NCI-H2196 (cell line): ENCODE measurements around the gene RHEX.
"Not testable (repeated sequence)": the region's sequence is repeated elsewhere in the genome, so short reads cannot be mapped to it uniquely, and the experiment has no call there.

Source experiments
- DNase-seq: peaks from one replicate; lab custom pipeline; 2025; ENCODE audit not compliant: unreplicated experiment; lab: John Stamatoyannopoulos, UW

The RHEX gene

GRCh38 chr1:206030191-206030590 is 22.8 kb upstream of the RHEX start:
- no peak for DNase-seq

DNA sequence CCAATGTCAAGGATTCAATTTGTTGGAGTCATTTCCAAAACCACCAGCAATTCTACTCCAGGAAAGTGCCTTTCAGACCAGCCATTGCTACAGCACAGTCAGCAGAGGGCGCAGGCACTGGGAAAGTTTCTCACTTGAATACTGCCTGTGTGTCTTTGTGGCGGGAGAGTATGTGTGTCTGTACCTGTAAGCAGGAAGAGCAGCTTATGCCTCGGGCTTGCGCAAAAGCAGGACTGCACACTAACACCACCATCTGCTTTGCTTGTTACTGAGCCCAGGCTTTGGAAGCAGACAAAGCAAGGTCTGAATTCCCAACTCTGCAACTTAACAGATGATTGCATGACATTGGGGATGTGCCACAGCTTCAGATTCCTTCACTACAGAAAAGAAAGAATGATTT is 22.3 kb upstream of the RHEX start:
- DNase-seq, result peak; percentile 79

- DNase-seq, result no peak
Measured at GRCh38 chr1:206032380-206033140, 20.4 kb upstream of the RHEX start.

DNA sequence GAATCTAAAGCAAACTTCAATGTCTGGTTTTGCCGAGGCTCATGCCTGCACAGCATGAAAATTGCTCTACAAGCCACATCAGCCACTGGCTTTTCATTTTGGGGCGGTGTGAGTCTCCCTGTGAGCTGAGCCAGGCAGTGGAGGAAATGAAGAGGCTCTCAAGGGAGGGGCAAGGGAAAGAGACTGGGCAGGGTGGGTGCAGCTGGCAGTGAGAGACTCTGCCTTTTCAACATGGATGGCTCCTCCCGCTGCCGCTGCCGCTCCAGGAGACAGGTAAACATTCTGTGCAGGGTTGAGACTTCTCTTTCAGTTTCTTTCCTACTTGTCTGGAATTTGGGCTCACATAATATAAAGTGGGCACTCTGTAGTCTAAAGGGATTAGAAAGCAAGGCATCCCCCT is 17.9 kb upstream of the RHEX start:
- peak; percentile 29 for DNase-seq

GRCh38 chr1:206036663-206037455 is 16.1 kb upstream of the RHEX start:
- no peak for DNase-seq

DNA sequence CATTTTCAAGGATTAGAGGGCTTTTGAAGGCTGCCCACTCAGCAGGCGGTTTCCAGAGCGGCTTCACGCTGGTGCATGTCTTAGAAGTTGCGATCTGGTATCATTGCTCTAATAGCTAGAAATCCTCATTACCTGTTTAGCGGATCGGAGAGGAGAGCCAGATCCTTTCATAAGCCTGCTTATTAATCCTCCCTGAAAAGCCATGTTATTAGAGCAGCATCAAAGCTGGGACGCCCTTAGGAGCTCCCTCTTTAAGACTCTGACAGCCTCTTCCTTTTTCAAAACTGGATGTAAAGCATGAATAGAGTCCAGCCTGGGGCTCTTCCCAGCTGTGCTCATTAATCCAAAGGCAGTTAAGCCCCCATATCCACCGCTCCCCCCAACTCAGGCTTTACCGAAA is 15.4 kb upstream of the RHEX start:
- no peak for DNase-seq

DNA sequence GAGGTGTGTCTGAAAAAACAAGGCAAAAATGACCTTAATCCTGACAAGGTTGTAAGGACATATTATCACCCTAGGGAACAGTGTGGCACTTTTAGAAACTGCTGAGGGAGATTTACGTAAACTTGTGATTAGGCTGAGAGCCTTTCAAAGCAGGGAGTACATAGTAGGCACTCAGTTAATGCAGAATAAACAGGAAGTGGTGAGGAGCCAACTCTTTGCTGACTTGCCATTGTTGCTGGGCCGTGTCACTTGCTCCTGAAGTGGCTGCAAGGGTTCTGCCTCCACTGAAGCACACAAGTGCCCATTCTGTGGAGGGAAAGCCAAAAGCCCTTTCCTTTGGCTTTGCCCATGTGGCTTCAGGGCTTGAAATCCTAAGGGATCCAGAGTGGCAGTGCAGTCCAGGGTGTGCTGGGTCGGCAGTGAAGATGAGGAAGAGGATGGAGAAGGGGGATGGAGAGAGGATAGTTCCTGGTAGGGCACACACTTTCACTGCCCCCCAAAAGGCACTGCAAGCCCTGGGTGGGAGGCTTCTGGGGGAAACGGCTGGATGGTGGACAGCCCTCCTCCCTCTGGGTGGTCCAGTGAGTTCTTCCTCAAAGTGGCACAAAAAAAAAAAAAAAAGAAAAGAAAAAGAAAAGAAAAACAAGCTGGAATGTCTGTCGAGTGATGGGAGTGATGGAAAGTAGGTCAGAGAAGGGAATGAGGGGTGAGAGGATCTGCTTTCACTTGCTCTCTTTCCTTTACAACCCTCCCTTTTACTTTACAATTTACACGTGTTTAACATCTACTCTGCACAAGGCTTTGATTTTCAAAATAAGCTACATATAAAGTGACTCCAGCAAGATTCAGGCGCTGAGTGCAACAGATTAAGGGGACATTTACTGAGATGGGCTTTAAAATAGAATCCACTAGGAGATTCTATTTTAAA is 13.7 kb upstream of the RHEX start:
- no peak for DNase-seq

DNA sequence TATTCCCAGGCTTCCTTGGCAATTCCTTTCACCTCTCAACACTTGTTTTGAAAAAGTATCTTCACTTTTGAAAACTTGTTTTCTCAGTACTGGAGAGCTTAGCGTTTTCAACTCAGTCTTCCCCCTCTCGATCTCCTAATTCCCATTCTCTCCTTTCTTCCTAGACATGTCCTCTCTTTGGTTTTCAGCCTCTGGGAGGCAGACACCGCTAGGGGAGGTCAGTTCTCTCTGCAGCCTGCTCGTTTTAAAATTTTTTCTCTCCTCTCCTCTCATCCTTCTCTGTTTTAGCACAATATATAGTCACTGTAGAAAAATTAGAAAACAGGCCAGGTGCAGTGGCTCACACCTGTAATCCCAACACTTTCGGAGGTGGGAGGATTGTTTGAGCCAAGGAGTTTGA is 12.6 kb upstream of the RHEX start:
- DNase-seq, result no peak

GRCh38 chr1:206041640-206042039 is 11.3 kb upstream of the RHEX start:
- no peak for DNase-seq

- no peak for DNase-seq
Measured at GRCh38 chr1:206047271-206047670, 5.7 kb upstream of the RHEX start.

- no peak for DNase-seq
Measured at GRCh38 chr1:206048582-206048981, 4.4 kb upstream of the RHEX start.

DNA sequence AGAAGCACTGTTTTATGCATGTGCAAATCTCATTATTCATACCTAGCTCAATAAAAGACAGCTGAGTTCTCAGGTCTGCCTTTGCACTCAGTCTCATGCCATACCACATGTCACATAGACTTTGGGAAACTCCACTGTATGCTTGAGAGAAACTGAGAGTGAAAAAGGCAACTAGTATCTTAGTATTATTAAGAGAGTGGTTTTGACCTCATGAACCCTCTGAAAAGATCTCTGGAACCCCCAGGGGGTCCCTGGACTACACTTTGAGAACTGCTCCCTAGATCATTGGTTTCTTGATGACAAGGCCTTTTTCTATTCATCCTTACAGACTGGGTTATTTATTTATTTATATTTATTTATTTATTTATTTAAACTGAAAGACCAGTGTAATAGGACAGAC is 3.7 kb upstream of the RHEX start:
- DNase-seq, result no peak

- DNase-seq, result no peak
Measured at GRCh38 chr1:206049919-206050600, 2.9 kb upstream of the RHEX start.

- peak; percentile 29 for DNase-seq
Measured at GRCh38 chr1:206050655-206051235, 2.2 kb upstream of the RHEX start.

DNA sequence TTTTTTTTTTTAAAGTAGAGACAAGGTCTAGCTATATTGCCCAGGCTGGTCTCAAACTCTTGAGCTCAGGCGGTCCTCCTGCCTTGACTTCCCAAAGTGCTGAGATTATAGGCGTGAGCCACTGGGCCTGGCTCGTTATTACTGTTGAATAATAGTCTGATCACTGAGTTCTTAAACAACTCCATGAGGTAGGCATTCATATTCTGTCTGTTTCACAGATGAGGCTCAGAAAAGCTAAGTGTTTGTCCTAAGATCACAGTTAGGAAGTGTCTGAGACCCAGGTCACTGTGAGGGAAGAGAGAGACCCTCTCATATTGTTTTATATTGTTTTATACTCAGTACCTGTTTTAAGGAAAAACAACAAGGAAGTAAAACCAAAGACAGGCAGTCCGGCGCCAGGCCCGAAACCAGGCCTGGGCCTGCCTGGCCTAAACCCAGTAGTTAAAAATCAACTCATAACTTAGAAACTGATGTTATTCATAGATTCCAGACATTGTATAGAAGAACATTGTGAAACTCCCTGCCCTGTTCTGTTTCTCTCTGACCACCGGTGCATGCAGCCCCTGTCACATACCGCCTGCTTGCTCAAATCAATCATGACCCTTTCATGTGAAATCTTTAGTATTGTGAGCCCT is 625 bp upstream of the RHEX start:
- not testable (repeated sequence) for DNase-seq

DNA sequence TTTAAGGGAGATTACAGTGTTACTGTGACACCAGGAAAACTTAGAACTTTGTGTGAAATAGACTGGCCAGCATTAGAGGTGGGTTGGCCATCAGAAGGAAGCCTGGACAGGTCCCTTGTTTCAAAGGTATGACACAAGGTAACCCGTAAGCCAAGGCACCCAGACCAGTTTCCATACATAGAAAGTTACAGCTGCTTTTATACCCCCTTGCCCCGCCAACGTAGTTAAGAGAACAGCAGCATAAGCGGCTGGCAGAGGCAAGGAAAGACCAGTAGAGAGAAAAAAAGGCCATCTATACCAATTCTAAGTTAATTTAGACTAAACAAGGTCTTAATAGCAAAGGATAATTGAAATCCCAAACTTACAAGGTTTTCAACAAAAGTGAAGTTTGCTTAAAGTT is 643 bp downstream of the RHEX start:
- not testable (repeated sequence) for DNase-seq

DNA sequence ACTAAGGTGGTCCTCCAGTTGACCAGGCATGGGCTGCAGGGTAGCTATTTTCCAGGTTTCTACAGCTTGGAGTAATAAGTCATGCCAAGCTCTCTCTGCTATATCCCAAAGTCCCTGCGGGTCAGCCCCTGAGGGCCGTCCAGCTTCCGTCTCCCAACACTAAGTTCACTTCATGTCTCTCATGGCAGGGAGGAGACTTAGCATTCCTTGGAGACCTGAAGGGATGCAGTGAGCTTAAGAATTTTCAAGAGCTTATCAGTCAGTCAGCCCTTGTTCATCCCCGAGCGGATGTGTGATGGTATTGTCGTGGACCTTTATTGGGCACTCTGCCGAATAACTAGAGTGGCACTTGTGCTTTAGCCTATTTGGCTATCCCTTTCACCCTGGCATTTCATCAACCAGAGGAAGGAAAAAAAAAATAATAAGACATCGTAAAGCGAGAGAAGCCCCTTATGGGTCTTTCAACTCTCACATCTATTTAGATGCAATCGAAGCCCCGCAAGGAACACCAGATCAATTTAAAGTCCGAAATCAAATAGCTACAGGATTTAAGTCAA is 2.2 kb downstream of the RHEX start:
- not testable (repeated sequence) for DNase-seq

DNA sequence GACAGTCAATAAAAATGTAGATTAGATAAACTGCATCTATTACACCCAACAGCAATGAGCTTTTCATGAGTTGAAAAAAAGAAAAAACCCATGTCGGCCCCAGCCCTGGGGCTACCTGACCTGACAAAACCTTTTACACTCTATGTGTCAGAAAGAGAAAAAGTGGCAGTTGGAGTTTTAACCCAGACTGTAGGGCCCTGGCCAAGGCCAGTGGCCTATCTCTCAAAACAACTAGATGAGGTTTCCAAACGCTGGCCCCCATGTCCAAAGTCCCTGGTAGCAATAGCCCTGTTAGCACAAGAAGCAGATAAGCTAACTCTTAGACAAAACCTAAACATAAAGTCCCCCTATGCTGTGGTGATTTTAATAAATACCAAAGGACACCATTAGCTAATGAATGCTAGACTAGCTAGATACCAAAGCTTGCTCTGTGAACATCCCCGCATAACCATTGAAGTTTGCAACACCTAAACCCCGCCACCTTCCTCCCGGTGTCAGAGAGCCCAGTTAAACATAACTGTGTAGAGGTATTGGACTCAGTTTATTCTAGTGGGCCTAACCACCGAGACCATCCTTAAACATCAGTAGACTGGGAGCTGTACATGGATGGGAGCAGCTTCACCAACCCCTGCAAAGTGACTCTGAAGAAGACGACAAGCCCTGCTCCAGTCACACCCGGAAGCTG is 2.8 kb downstream of the RHEX start:
- not testable (repeated sequence) for DNase-seq

DNA sequence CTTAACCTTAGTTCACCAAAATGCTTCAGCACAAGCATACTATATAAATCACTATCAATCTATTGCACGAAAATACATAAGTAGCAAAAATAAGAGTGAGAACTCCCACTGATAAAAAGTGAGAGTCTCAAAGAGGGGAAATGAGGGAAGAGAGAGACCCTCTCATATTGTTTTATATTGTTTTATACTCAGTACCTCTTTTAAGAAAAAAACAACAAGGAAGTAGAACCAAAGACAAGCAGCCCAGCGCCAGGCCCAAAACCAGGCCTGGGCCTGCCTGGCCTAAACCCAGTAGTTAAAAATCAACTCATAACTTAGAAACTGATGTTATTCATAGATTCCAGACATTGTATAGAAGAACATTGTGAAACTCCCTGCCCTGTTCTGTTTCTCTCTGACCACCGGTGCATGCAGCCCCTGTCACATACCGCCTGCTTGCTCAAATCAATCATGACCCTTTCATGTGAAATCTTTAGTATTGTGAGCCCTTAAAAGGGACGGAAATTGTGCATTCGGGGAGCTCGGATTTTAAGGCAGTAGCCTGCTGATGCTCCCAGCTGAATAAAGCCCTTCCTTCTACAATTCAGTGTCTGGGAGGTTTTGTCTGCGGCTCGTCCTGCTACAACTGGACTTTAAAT is 5.4 kb downstream of the RHEX start:
- not testable (repeated sequence) for DNase-seq
